Hematopoietic multipotent progenitor cell treated with erythropoietin and hydrocortisone succinate and interleukin-3 and kit ligand, for 15 days (in vitro differentiated cells): Measurements from ENCODE around the gene ARHGEF17.
A peak's percentile ranks its signal among the peaks of the same experiment; 100 is the strongest.

ENCODE experiments used
- DNase-seq: peaks from one replicate; pipeline ENCODE4 v3.0.0-alpha.2; 2015; ENCODE audit warnings: low spot score

Gene ARHGEF17

GRCh38 chr11:73358071-73358470, 50.0 kb downstream of the ARHGEF17 start:
- DNase-seq = no peak

DNA sequence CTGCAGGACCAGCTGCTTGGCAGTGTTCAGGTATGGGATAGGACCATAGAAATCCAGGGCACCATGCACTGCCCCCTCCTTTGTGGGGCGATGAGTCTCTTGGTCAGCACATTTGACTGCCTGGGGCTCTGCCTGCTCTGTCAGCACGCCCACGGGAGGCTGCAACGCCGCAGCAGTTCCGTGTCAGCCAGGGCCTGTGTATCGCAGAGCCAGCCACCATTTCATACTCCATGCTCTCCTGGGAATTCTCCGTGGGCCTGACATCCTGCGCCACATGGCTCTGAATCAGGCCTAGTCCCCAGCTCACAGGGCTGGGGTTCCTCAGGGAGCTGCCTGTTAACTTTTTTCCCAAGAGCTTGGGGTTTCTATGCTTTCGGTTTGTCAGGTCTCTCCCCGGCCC, 51.3 kb downstream of the ARHGEF17 start:
- DNase-seq = no peak

- no peak for DNase-seq
Measured at GRCh38 chr11:73359930-73360742, 52.1 kb downstream of the ARHGEF17 start.

GRCh38 chr11:73360743-73361369, 52.8 kb downstream of the ARHGEF17 start:
- no peak for DNase-seq

DNA sequence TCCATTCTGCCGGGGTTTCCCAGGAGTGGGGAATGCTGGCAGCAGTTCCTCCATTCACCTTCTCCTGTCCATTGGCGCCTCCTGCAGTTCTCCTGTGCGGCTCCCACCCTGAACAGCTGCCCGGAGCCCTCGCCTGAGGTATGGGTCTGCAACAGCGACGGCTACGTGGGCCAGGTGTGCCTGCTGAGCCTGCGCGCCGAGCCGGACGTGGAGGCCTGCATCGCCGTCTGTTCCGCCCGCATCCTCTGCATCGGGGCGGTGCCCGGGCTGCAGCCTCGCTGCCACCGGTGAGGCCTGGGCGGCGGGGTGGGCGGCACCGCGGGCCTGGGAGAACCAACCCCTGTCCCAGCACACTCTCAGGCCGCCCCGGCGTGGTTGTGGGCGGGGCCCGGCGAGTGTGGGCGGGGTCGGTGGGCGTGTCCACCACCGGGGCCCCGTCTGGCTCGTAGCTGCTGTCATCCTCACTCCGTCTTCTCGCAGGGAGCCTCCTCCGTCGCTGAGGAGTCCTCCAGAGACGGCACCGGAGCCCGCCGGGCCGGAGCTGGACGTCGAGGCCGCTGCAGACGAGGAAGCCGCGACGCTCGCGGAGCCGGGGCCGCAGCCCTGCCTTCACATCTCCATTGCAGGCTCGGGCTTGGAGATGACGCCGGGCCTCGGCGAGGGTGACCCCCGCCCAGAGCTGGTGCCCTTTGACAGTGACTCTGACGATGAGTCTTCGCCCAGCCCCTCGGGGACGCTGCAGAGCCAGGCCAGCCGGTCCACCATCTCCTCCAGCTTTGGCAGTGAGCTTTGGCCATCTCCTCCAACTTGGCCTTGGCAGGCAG, 54.1 kb downstream of the ARHGEF17 start:
- no peak for DNase-seq

GRCh38 chr11:73363147-73363546, 55.1 kb downstream of the ARHGEF17 start:
- no peak for DNase-seq

DNA sequence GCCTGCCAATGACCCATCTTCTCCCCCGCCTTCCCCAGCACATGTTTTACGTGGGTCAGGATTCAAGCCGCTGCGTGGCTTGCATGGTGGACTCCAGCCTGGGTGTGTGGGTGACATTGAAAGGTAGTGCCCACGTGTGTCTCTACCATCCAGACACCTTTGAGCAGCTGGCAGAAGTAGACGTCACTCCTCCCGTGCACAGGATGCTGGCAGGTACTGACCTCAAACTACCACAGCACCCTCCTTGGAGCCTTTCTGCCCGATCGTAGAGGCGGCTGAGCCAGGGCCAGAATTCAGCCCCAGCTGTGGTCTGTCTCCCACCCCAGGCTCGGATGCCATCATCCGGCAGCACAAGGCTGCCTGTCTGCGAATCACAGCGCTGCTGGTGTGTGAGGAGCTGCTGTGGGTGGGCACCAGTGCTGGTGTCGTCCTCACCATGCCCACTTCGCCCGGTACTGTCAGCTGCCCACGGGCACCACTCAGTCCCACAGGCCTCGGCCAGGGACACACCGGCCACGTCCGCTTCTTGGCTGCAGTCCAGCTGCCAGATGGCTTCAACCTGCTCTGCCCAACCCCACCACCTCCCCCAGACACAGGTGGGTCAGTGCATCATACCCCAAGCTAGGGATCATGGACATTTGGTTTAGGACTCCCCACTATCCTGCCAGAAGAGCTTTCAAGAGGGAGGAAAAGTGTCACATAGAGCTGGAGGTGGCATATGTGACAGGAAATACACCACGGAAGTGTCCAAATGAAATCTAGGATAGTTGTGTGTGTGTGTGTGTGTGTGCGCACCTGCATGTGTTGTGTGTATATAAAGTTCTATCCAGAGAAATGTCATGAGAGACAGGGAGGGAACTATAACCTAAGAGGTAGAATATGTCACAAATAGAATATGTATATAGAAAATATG, 57.5 kb downstream of the ARHGEF17 start:
- no peak for DNase-seq

- no peak for DNase-seq
Measured at GRCh38 chr11:73366265-73366610, 58.2 kb downstream of the ARHGEF17 start.

GRCh38 chr11:73366953-73367352, 58.9 kb downstream of the ARHGEF17 start:
- DNase-seq = no peak

DNA sequence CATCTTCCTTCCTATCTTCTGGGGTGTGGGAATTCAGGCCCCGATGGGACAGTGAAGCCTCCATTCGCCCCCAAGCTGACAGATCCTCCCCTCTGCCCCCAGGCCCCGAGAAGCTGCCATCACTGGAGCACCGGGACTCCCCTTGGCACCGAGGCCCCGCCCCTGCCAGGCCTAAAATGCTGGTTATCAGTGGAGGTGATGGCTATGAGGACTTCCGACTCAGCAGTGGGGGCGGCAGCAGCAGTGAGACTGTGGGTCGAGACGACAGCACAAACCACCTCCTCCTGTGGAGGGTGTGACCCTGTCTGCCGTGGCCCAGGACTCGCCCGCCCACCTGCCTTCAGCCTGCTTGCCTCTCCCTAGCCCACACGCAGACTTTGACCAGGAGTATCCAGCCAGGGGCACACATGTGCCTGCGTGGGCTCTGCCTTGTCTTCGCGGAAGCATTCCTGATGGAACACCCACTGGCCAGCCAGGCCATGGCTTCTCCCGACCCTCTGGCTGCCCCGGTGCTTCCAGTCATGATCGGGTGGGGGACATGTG, 59.5 kb downstream of the ARHGEF17 start:
- no peak for DNase-seq

- no peak for DNase-seq
Measured at GRCh38 chr11:73372375-73372993, 64.4 kb downstream of the ARHGEF17 start.

DNA sequence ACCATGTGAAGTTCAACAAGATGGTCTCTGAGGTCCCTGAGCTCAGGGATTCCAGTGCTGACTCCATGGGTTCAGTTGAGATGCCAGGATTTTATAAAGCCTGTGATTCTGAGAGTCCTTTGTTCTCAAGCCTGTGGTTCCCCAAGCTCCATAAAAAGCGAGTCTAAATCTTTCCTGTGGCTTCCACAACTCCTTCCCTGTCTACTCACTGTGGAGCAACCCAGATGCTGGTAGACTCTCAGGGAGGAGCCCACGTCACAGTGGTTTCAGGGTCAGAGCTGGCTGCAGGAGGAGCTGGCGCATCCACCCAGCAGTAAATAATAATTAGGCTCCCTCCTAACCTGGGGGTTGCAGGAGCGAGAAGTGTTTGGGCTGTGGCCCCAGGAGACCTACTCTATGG, 66.1 kb downstream of the ARHGEF17 start:
- no peak for DNase-seq

- no peak for DNase-seq
Measured at GRCh38 chr11:73375830-73376159, 67.7 kb downstream of the ARHGEF17 start.

- DNase-seq = peak; percentile 93
Measured at GRCh38 chr11:73376160-73376802, 68.2 kb downstream of the ARHGEF17 start, which contains the start of gene RELT. RELT (plus strand) TSS chr11:73376399; CDS start chr11:73389137, 12,738 bp downstream.

DNA sequence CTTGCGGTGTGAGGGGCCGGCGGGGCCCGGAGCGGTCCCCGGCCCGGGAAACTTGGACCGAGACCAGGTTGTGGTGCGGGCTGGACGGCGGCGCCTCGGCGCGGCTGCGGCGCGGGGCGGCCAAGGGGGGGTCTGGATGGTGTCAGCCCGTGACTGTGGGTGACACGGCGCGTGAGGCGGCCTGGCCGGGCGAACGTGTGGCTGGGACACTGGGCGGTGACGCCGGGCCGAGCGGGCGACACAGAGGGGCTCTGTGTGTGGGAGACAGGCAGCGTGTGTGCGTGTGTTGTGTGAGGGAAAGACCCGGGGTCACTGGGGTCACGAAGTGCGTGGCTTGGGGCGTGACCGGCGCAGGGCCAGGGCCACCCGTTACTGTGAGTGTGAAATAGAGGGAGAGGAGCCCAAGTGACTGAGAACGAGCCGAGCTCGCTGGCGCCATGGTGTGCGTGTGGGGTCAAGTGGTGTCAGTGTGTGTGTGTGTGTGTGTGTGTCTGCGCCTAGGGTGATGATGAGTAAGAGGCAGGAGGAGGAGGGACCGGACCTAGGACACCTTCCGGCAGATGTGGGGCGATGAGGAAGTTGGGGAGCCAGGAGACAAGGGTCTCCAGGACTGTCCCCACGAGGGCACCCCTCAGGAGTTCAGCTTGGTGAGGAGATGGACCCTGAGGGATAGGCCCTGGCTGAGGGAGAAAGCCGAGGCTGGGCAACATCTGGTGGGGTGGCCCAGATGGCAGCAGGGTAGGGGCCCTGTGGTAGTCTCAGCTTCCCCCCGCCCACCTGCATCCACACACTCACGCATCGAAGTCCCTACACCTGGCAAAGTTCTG, 68.9 kb downstream of the ARHGEF17 start:
- DNase-seq = peak; percentile 48

DNA sequence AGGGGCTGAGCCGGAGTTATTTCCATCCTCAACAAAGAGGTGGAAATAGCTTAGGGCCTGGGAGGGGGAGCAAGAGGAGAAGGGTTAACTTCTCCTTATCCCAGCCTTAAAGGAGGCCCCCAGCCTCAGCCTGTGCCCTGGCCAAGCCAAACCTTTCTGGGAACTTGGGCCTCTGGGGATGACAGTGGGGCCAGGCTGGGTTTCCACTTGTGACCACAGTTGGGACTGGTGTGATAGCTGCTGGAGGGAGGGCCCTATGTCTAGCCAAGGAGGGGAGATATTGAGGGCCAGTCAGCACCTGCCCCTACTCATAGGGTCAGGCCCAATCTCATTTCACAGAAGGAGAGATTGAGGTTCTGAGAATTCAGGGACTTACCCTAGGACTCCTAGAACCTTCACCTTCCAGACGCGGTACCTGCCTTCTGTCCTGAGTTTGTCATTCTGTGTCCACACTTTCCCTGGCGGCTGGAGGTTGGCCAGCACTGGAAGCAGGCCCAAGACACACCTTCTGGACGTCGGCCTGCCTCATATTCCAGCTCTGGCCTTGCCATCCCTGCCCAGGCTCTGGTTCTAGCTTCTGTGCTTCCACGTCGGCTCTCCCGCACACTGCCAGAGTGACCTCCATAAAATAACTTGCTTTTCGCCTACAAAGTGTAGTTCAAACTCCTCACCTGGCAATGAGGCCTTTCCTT, 71.3 kb downstream of the ARHGEF17 start:
- DNase-seq = no peak

DNA sequence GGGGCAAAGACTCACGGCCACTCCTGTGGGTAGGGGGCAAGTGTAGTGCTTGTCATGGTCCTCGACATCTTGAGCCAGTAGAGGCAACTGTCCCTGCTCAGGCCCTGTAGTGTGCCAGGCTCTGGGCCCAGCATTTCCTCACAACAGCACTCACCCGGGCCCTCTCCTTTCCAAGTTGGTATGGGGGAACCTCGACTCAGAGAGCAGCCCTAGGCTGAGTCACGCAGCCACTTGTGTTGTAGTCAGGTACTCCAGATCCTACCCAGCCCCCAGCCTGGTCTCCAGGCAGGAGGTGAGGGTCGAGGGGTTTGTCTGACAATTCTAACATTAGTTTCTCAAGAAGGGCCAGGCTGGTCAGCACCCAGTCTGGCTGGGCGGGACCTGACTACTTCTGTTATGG, 72.3 kb downstream of the ARHGEF17 start:
- DNase-seq = no peak

DNA sequence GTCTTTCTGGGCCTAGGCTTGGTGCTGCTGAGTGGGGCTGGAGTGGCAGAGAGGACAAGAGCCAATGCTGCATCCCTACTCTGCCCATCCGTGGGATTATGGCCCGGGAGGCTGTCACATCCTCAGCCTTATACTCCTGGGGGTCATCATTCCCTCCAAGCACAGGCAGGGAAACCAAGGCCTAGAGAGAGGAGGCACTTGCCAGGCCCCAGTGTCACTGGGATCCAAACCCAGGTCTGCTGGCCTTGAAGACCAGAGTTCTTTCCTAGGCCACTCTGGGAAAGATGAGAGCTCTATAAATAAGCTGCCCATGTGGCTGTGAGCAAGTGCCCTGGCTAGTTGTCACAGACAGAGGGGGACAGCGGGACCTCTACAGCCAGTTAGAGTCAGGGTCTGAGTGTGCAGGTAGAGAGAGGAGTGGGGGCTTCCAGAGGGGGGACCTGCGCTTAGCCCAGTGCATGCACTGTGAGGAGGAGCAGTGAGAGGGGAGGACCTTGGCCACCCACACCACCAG, 72.9 kb downstream of the ARHGEF17 start:
- DNase-seq = no peak

- no peak for DNase-seq
Measured at GRCh38 chr11:73381589-73381988, 73.5 kb downstream of the ARHGEF17 start.
